Uterus (tissue), 2 donors: Measurements from ENCODE around the gene R3HCC1L.

Experiments
- CTCF ChIP-seq, 4 experiments: fragments of 200-600 bp in 2 of 4; fragments of 450-650 bp in 2 of 4; sonication (generic) in 2 of 4; IDR thresholded peaks; one replicate each; pipeline ENCODE4 v1.5.1; 2016 to 2019; ENCODE audit warnings: antibody characterized with exemption in 4 of 4, mild to moderate bottlenecking in 2 of 4, moderate library complexity in 1 of 4
- POLR2A ChIP-seq, 2 donors: fragments of 450-650 bp; IDR thresholded peaks; one replicate each; pipeline ENCODE4 v1.6.1; 2016; ENCODE audit warnings: antibody characterized with exemption in 2 of 2, mild to moderate bottlenecking in 1 of 2, moderate library complexity in 1 of 2

- no peak for TF ChIP-seq CTCF (IDR thresholded peaks at IDR 0.05)
- TF ChIP-seq POLR2A (IDR thresholded peaks at IDR 0.05): no peak
Measured at GRCh38 chr10:98272656-98273055, 138.2 kb downstream of the R3HCC1L start.
